NCI-H1930 (cell line): ENCODE results near the gene NRXN3.

ENCODE experiments used
- DNase-seq, 2 experiments: peaks; one replicate each; lab custom pipeline; 2025; lab: John Stamatoyannopoulos, UW

Gene NRXN3

GRCh38 chr14:79575032-79575431, 1404.9 kb downstream of the NRXN3 start:
- no peak for DNase-seq

GRCh38 chr14:79576424-79576823, 1406.3 kb downstream of the NRXN3 start:
- DNase-seq = no peak

- DNase-seq = no peak
Observed at GRCh38 chr14:79578470-79578869, 1408.3 kb downstream of the NRXN3 start.

GRCh38 chr14:79580414-79580813, 1410.2 kb downstream of the NRXN3 start:
- DNase-seq = no peak

- no peak for DNase-seq
Observed at GRCh38 chr14:79580906-79581305, 1410.7 kb downstream of the NRXN3 start.

GRCh38 chr14:79581912-79582576, 1411.9 kb downstream of the NRXN3 start:
- no peak for DNase-seq

GRCh38 chr14:79583738-79584408, 1413.7 kb downstream of the NRXN3 start:
- DNase-seq = no peak

- DNase-seq = no peak
Observed at GRCh38 chr14:79584679-79585078, 1414.5 kb downstream of the NRXN3 start.

GRCh38 chr14:79585845-79586244, 1415.7 kb downstream of the NRXN3 start:
- no peak for DNase-seq

- DNase-seq = no peak
Observed at GRCh38 chr14:79586416-79586815, 1416.2 kb downstream of the NRXN3 start.

- no peak for DNase-seq
Observed at GRCh38 chr14:79586989-79587598, 1416.9 kb downstream of the NRXN3 start.

- DNase-seq = no peak
Observed at GRCh38 chr14:79587875-79588274, 1417.7 kb downstream of the NRXN3 start.

- DNase-seq = no peak
Observed at GRCh38 chr14:79588398-79588797, 1418.2 kb downstream of the NRXN3 start.

- DNase-seq = no peak
Observed at GRCh38 chr14:79596551-79596950, 1426.4 kb downstream of the NRXN3 start.

- no peak for DNase-seq
Observed at GRCh38 chr14:79597566-79597965, 1427.4 kb downstream of the NRXN3 start.

- no peak for DNase-seq
Observed at GRCh38 chr14:79598339-79598738, 1428.2 kb downstream of the NRXN3 start.

GRCh38 chr14:79599239-79599638, 1429.1 kb downstream of the NRXN3 start:
- DNase-seq = no peak

- no peak for DNase-seq
Observed at GRCh38 chr14:79600406-79600805, 1430.2 kb downstream of the NRXN3 start.

GRCh38 chr14:79601579-79601978, 1431.4 kb downstream of the NRXN3 start:
- DNase-seq = no peak

GRCh38 chr14:79602045-79602444, 1431.9 kb downstream of the NRXN3 start:
- DNase-seq = no peak

- DNase-seq = no peak
Observed at GRCh38 chr14:79602742-79603141, 1432.6 kb downstream of the NRXN3 start.

GRCh38 chr14:79605849-79606248, 1435.7 kb downstream of the NRXN3 start:
- DNase-seq = peak; percentile 58 to 88

- no peak for DNase-seq
Observed at GRCh38 chr14:79608446-79608845, 1438.3 kb downstream of the NRXN3 start.
